ENCODE measurements around the gene PSENEN.

The PSENEN gene

DNA sequence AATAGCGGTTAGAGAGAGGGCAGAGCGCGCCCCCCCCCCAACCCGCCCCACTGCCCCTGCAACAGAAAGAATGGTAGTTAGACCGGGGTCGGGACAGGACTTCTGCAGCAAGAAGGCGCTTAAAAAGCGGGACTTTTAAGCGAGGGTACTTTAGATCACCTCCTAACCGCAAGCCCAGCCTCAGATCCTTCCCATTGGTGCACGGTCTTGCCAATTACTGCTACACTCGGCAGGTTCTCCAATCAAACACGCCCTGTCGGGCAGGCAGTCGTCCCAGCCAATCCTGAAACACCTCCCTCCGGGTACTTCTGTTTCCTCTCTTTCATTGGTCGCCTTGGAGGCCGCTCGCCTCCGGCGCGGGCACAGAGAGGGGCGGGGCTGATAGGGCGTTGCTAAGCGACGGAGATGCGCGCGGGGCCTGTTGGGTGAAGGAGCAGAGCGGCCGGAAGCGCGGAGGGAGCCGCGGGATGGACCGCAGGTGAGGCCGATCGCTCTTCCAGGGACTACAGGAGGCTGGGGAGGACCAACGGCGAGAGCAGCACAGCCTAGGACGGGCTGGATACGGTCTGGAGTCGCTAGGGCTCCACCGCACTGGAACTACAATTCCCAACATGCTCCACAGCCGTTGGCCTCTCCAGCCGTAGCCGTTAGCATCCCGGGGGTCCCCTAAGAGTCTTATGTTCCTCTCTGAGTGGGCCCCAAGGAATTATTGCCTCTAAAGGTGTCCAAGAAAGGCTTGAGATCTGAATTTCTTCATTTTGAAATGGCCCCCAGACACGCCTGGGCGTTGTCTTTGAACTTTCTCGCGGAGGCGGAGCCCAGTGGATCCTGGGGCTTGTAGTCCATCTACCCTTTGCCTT is 12.5 kb downstream of the PSENEN start, which contains the start of gene PROSER3:
Gene PROSER3 (plus strand): TSS at position 428 of the 860 bp plus-strand sequence. CDS start 40 bp downstream, at position 468.
- peak within 1 kb of the TSS; percentile 83 for H3K4me3 ChIP-seq (ENCODE audit: control insufficient read depth, low read depth, low read length)
- DNase-seq (ENCODE audit: low read depth), result peak; percentile 99
- TF ChIP-seq, protein P1, sequence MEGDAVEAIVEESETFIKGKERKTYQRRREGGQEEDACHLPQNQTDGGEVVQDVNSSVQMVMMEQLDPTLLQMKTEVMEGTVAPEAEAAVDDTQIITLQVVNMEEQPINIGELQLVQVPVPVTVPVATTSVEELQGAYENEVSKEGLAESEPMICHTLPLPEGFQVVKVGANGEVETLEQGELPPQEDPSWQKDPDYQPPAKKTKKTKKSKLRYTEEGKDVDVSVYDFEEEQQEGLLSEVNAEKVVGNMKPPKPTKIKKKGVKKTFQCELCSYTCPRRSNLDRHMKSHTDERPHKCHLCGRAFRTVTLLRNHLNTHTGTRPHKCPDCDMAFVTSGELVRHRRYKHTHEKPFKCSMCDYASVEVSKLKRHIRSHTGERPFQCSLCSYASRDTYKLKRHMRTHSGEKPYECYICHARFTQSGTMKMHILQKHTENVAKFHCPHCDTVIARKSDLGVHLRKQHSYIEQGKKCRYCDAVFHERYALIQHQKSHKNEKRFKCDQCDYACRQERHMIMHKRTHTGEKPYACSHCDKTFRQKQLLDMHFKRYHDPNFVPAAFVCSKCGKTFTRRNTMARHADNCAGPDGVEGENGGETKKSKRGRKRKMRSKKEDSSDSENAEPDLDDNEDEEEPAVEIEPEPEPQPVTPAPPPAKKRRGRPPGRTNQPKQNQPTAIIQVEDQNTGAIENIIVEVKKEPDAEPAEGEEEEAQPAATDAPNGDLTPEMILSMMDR (IDR thresholded peaks at IDR 0.05; ENCODE audit: control insufficient read depth, insufficient read depth, low read depth, low read length, missing control alignments), result no peak

DNA sequence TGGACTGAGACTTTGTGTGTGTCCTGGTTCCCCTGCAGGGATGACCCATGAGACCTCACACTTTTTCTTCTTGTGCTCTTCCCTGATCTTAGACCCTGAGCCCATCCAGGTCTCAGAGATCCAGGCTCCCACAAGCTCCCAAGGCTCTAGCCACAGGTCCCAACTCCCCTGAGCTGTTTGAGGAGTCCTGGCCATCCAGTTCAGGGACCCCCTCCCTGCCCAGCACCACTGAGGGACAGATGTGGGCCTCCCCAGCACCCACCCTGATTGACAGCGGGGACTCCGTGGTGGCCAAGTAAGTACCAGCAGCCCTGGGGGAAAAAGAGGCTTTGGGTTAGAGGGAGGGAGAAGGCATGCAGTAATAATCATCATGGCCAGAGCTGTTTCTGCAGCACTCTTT is 14.2 kb downstream of the PSENEN start:
- H3K4me3 ChIP-seq (ENCODE audit: control insufficient read depth, low read depth, low read length), result no peak overlapping the region
- TF ChIP-seq, protein P1 (IDR thresholded peaks at IDR 0.05; ENCODE audit: control insufficient read depth, insufficient read depth, low read depth, low read length, missing control alignments), result no peak
- DNase-seq (ENCODE audit: low read depth), result no peak

DNA sequence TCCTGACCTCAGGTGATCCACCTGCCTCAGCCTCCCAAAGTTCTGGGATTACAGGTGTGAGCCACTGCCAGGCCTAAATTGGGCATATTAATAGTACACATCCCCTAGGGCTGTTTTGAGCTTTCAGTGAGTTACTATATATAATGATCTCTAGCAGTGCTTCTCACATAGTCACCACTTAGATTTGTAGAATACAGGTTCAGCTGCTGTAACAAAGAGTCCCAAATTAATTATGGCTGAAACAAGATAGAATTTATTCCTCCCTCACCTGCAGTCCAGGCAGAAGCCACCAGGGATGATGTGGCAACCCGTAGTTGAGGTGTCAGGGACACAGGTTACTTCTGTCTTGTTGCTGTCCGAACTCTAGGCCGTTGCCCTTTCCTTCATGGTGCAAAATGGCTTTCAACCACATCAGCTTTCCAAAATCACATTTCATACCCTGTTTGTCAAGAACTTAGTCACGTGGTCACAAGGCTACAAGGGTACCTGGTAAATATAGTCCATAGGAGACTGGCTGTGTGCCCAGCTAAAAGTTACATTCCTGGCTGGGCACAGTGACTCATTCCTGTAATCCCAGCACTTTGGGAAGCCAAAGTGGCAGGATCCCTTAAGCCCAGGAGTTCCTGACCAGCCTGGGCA is 15.4 kb downstream of the PSENEN start:
- TF ChIP-seq, protein P1 (IDR thresholded peaks at IDR 0.05; ENCODE audit: control insufficient read depth, insufficient read depth, low read depth, low read length, missing control alignments), result no peak
- no peak overlapping the region for H3K4me3 ChIP-seq (ENCODE audit: control insufficient read depth, low read depth, low read length)
- no peak for DNase-seq (ENCODE audit: low read depth)

DNA sequence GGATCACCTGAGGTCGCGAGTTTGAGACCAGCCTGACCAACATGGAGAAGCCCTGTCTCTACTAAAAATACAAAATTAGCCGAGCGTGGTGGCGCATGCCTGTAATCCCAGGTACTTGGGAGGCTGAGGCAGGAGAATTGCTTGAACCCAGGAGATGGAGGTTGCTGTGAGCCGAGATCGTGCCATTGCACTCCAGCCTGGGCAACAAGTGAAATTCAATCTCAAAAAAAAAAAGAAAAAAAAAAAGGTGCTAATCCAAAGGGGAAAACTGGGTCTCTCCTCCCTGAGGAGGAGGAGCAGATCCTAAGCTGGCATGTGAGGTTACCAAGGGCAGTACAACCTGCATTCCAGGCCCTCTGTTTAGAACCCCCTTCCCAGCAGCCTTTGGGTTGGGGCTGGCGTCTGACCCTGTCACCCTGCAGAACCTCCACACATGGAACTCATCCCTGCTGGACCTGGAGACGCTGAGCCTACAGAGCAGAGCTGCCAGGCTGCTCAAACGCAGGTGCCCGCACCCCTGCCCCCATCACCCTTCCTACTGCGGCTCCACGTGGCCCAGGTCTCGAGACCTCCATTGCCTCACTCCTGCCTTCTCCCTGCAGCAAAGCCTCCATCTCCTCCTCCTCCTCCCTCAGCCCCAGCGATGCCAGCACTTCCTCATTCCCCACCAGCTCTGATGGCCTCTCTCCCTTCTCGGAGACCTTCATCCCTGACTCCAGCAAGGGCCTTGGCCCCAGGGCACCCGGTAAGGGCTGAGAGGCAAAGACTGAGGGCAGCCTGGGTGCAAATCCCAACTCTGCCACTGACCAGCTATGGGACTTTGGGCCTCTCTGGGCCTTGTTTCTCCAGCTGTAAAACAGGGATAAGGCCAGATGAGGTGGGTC is 19.2 kb downstream of the PSENEN start:
- TF ChIP-seq, protein P1 (IDR thresholded peaks at IDR 0.05; ENCODE audit: control insufficient read depth, insufficient read depth, low read depth, low read length, missing control alignments), result no peak
- no peak overlapping the region for H3K4me3 ChIP-seq (ENCODE audit: control insufficient read depth, low read depth, low read length)
- no peak for DNase-seq (ENCODE audit: low read depth)

DNA sequence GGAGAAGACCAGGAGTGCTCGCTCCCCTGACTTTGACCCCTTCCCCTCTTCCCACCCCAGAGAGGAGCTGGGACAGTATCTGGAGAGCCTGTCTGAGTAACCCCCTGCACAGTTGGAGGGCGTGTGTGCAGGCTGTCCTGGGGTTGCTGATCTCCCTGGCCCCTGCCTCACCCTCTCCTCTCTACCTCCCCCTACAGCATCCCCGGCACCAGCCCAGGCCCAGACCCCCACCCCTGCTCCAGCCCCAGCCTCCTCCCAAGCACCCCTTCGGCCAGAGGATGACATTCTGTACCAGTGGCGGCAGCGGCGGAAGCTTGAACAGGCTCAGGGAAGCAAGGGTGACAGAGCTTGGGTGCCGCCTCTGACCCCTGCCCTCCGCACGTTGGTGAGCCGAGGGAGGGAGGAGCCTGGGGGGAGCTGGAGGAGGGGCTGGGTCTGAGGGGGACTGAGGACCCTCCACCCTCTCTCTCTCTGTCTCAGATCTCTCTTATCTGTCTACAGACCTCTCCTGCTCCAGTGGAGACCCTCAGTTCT is 21.2 kb downstream of the PSENEN start:
- TF ChIP-seq, protein P1 (IDR thresholded peaks at IDR 0.05; ENCODE audit: control insufficient read depth, insufficient read depth, low read depth, low read length, missing control alignments), result no peak
- H3K4me3 ChIP-seq (ENCODE audit: control insufficient read depth, low read depth, low read length), result no peak overlapping the region
- DNase-seq (ENCODE audit: low read depth), result no peak

Data from AG09309 (cell line).